22Rv1 (cell line): ENCODE results near the gene TOLLIP.
"Not testable (repeated sequence)": the region's sequence is repeated elsewhere in the genome, so short reads cannot be mapped to it uniquely, and the experiment has no call there.

ENCODE experiments used
- ZFX ChIP-seq: fragments of 450-650 bp; IDR thresholded peaks from 2 replicates; pipeline ENCODE4 v1.6.1; 2017; ENCODE audit warnings: antibody characterized with exemption, borderline replicate concordance
- TF ChIP-seq, protein P1 (sequence below): fragments of 450-650 bp; IDR thresholded peaks from 2 replicates; pipeline ENCODE4 v1.5.1; 2017; ENCODE audit warnings: mild to moderate bottlenecking

DNA sequence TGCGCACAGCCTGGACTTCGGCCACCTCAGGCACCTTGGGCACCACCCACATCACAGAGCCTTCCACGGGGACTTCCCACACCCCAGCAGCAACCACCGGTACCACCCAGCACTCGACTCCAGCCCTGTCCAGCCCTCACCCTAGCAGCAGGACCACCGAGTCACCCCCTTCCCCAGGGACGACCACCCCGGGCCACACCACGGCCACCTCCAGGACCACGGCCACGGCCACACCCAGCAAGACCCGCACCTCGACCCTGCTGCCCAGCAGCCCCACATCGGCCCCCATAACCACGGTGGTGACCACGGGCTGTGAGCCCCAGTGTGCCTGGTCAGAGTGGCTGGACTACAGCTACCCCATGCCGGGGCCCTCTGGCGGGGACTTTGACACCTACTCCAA is 60.5 kb downstream of the TOLLIP start:
- TF ChIP-seq, protein P1, sequence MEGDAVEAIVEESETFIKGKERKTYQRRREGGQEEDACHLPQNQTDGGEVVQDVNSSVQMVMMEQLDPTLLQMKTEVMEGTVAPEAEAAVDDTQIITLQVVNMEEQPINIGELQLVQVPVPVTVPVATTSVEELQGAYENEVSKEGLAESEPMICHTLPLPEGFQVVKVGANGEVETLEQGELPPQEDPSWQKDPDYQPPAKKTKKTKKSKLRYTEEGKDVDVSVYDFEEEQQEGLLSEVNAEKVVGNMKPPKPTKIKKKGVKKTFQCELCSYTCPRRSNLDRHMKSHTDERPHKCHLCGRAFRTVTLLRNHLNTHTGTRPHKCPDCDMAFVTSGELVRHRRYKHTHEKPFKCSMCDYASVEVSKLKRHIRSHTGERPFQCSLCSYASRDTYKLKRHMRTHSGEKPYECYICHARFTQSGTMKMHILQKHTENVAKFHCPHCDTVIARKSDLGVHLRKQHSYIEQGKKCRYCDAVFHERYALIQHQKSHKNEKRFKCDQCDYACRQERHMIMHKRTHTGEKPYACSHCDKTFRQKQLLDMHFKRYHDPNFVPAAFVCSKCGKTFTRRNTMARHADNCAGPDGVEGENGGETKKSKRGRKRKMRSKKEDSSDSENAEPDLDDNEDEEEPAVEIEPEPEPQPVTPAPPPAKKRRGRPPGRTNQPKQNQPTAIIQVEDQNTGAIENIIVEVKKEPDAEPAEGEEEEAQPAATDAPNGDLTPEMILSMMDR, result not testable (repeated sequence)
- not testable (repeated sequence) for TF ChIP-seq ZFX
